CD14-positive monocyte (primary cell): ENCODE data around the gene ZBTB43. TPM values are rescaled to one million over a fixed set of nuclear protein-coding genes. Genes with fewer than 3 reads are reported as not detected.

Source experiments
- DNase-seq, 3 donors: peaks; one replicate each; pipeline ENCODE4 v3.0.0-alpha.2; 2011 to 2022
- H2AFZ ChIP-seq: 2 replicates; pipeline ENCODE4 v1.6.0; 2012; ENCODE audit warnings: mild to moderate bottlenecking, low read depth, low read length, inconsistent platforms; ENCODE audit not compliant: insufficient read depth, poor library complexity, severe bottlenecking
- H3K27ac ChIP-seq, 2 donors: 1 replicate in 1 of 2; 2 replicates in 1 of 2; pipeline ENCODE4 v1.5.1; 2012 to 2013; ENCODE audit warnings: low read length in 2 of 2, control low read depth in 1 of 2, inconsistent platforms in 1 of 2, low read depth in 1 of 2, mild to moderate bottlenecking in 1 of 2
- H3K27me3 ChIP-seq, 2 donors: one replicate each; pipeline versions ENCODE4 v1.6.0 to v1.6.1; 2011 to 2013; ENCODE audit warnings: low read length in 2 of 2; ENCODE audit not compliant: control insufficient read depth in 2 of 2, insufficient read depth in 2 of 2
- H3K36me3 ChIP-seq, 2 donors: replicated peaks in 1 of 2; 1 replicate in 1 of 2; 2 replicates in 1 of 2; pipeline versions ENCODE4 v1.5.1 to v1.6.1; 2012 to 2013; ENCODE audit warnings: low read length in 2 of 2, control low read depth in 1 of 2, inconsistent platforms in 1 of 2, mild to moderate bottlenecking in 1 of 2; ENCODE audit not compliant: insufficient read depth in 2 of 2, control insufficient read depth in 1 of 2
- H3K4me1 ChIP-seq, 2 donors: 1 replicate in 1 of 2; 2 replicates in 1 of 2; pipeline versions ENCODE4 v1.5.1 to v1.6.1; 2012 to 2013; ENCODE audit warnings: low read length in 2 of 2, control low read depth in 1 of 2, inconsistent platforms in 1 of 2, mild to moderate bottlenecking in 1 of 2, moderate library complexity in 1 of 2; ENCODE audit not compliant: insufficient read depth in 2 of 2, control insufficient read depth in 1 of 2
- H3K4me2 ChIP-seq: replicated peaks from 2 replicates; pipeline ENCODE3; 2012; ENCODE audit warnings: low read length, moderate library complexity, mild to moderate bottlenecking; ENCODE audit not compliant: poor library complexity, severe bottlenecking; ENCODE audit errors: extremely low read depth
- H3K4me3 ChIP-seq, 3 experiments: fragments of 200-600 bp in 1 of 3; sonication (generic) in 1 of 3; replicated peaks in 1 of 3; 1 replicate in 2 of 3; 2 replicates in 1 of 3; pipeline ENCODE4 v1.5.1; 2011 to 2013; ENCODE audit warnings: low read length in 3 of 3, mild to moderate bottlenecking in 3 of 3, control low read depth in 2 of 3, low read depth in 2 of 3, inconsistent platforms in 1 of 3, moderate library complexity in 1 of 3
- H3K79me2 ChIP-seq: 2 replicates; pipeline ENCODE4 v1.6.0; 2012; ENCODE audit warnings: mild to moderate bottlenecking, control low read depth, inconsistent platforms, low read length, moderate library complexity; ENCODE audit not compliant: insufficient read depth
- H3K9ac ChIP-seq: 2 replicates; pipeline ENCODE4 v1.6.0; 2017; ENCODE audit warnings: low read length, mild to moderate bottlenecking; ENCODE audit not compliant: insufficient read depth, poor library complexity, severe bottlenecking
- H3K9me3 ChIP-seq, 2 donors: replicated peaks in 1 of 2; 1 replicate in 1 of 2; 2 replicates in 1 of 2; pipeline versions ENCODE4 v1.5.1 to v1.6.1; 2012 to 2013; ENCODE audit warnings: low read length in 2 of 2, control low read depth in 1 of 2; ENCODE audit not compliant: control insufficient read depth in 1 of 2, insufficient read depth in 1 of 2
- H4K20me1 ChIP-seq: 2 replicates; pipeline ENCODE4 v1.6.0; 2012; ENCODE audit warnings: mild to moderate bottlenecking, low read length, control low read depth, moderate library complexity; ENCODE audit not compliant: insufficient read depth
- H3K27ac Mint-ChIP-seq, 7 donors: one replicate each; pipeline ENCODE4 v1.8.0; 2020; ENCODE audit warnings: mild to moderate bottlenecking in 7 of 7, mixed read lengths in 7 of 7, moderate library complexity in 6 of 7, inconsistent platforms in 2 of 7
- H3K27me3 Mint-ChIP-seq, 3 donors: one replicate each; pipeline ENCODE4 v1.8.0; 2021 to 2022; ENCODE audit warnings: low read depth in 3 of 3, mild to moderate bottlenecking in 3 of 3, mixed read lengths in 3 of 3, moderate library complexity in 3 of 3, inconsistent platforms in 1 of 3
- H3K36me3 Mint-ChIP-seq, 2 donors: one replicate each; pipeline ENCODE4 v1.8.0; 2020; ENCODE audit warnings: mixed read lengths in 2 of 2, inconsistent platforms in 1 of 2, mild to moderate bottlenecking in 1 of 2
- H3K4me1 Mint-ChIP-seq: one replicate; pipeline ENCODE4 v1.8.0; 2020; ENCODE audit warnings: mild to moderate bottlenecking, mixed read lengths
- H3K4me3 Mint-ChIP-seq, 2 donors: one replicate each; pipeline ENCODE4 v1.8.0; 2020; ENCODE audit warnings: mild to moderate bottlenecking in 2 of 2, mixed read lengths in 2 of 2, moderate library complexity in 1 of 2
- H3K9me3 Mint-ChIP-seq, 7 donors: one replicate each; pipeline ENCODE4 v1.8.0; 2020 to 2022; ENCODE audit warnings: mixed read lengths in 7 of 7, mild to moderate bottlenecking in 6 of 7, moderate library complexity in 6 of 7, inconsistent platforms in 2 of 7
- CTCF ChIP-seq: fragments of 200-600 bp; IDR thresholded peaks from one replicate; pipeline ENCODE4 v1.8.0; 2022; ENCODE audit warnings: antibody characterized with exemption, mild to moderate bottlenecking
- WGBS: methylation state at CpG from one replicate; pipeline ENCODE4 v1.1.5; 2013; ENCODE audit warnings: missing lambda C conversion rate; ENCODE audit not compliant: insufficient coverage; 5-methylcytosine and 5-hydroxymethylcytosine counted together
- intact Hi-C, 2 donors: fragments of 100-400 bp; cut with micrococcal nuclease; formaldehyde crosslinking; loops; one replicate each; pipeline versions ENCODE4 v1.15.0 to v1.15.1; 2023
- polyA plus RNA-seq, 3 donors: library from polyadenylated mRNA; depleted of rRNA in 1 of 3; unstranded in 2 of 3; stranded (reverse) in 1 of 3; fragments of 300-500 nt in 2 of 3; fragments of >200 nt in 1 of 3; fragmentation: Illumina TruSeq in 2 of 3; gene quantifications; 1 replicate in 2 of 3; 2 replicates in 1 of 3; pipeline ENCODE4 v1.2.3, GENCODE V29; 2012 to 2021

The ZBTB43 gene
- polyA plus RNA-seq, 3 donors = 6.1 to 15.9 (median 6.8) TPM

GRCh38 chr9:126804198-126804695 is 593 bp upstream of the ZBTB43 start:
- Mint-ChIP-seq H3K27ac (peak overlapping the region in 6 of 7 donors; percentile 48 to 100 (median 100)), H3K4me3 (peak overlapping the region; percentile 98 to 99), H3K27me3 (peaks cover 1 to 5% (median 2%) of the 10 kb centered on the region in 3 donors), H3K9me3 (peaks cover 0 to 6% (median 0%) of the 10 kb centered on the region in 7 donors), H3K36me3 (peaks cover 9 to 24% of the 10 kb centered on the region in 2 donors), H3K4me1 (peaks cover 37% of the 10 kb centered on the region)
- H3K27ac ChIP-seq = peak overlapping the region; percentile 78 to 99
- intact Hi-C loops = no loop called here
- peaks cover 0 to 3% of the 10 kb centered on the region in 2 donors for H3K36me3 ChIP-seq
- peaks cover 23 to 40% of the 10 kb centered on the region in 2 donors for H3K4me1 ChIP-seq
- no peaks in the 10 kb centered on the region for H3K9me3 ChIP-seq
- TF ChIP-seq CTCF = no peak
- DNase-seq = no peak
- H3K4me3 ChIP-seq = peak overlapping the region; percentile 84 to 89 (median 86)
- peak overlapping the region; percentile 80 for H3K4me2 ChIP-seq
- peaks cover 33% of the 10 kb centered on the region for H4K20me1 ChIP-seq
- no peaks in the 10 kb centered on the region for H3K27me3 ChIP-seq
- peak overlapping the region; percentile 87 for H2AFZ ChIP-seq
- 92% methylated on average over 12 of the region's 16 CpGs for WGBS
- H3K79me2 ChIP-seq = peaks cover 45% of the 10 kb centered on the region
- peak overlapping the region; percentile 100 for H3K9ac ChIP-seq

- Histone ChIP-seq H3K4me3 (peak overlapping the region; percentile 84 to 89 (median 86)), H3K9me3 (no peaks in the 10 kb centered on the region), H3K9ac (peak overlapping the region; percentile 100), H3K27ac (peak overlapping the region; percentile 78 to 99), H3K79me2 (peaks cover 59% of the 10 kb centered on the region), H3K4me2 (peak overlapping the region; percentile 80), H3K4me1 (peaks cover 23 to 41% of the 10 kb centered on the region in 2 donors), H3K36me3 (peaks cover 4 to 17% of the 10 kb centered on the region in 2 donors), H2AFZ (no peak overlapping the region), H4K20me1 (peaks cover 47% of the 10 kb centered on the region), H3K27me3 (no peaks in the 10 kb centered on the region)
- H3K4me3 Mint-ChIP-seq = peak overlapping the region; percentile 98 to 99
- intact Hi-C loops = loop anchor here in 1 of 2 donors (5.0 kb wide), 1 partner anchor 57 kb away; the partner anchor contains the start of gene ZBTB34
- 6% methylated on average over 7 of the region's 8 CpGs for whole genome bisulfite sequencing
- H3K27me3 Mint-ChIP-seq = peaks cover 1 to 5% (median 2%) of the 10 kb centered on the region in 3 donors
- TF ChIP-seq CTCF = no peak
- H3K36me3 Mint-ChIP-seq = peaks cover 22 to 30% of the 10 kb centered on the region in 2 donors
- peak overlapping the region; percentile 99 to 100 (median 100) for H3K27ac Mint-ChIP-seq
- H3K4me1 Mint-ChIP-seq = peaks cover 37% of the 10 kb centered on the region
- peak; percentile 96 to 99 (median 97) for DNase-seq
- peaks cover 0 to 6% (median 0%) of the 10 kb centered on the region in 7 donors for H3K9me3 Mint-ChIP-seq
Measured at GRCh38 chr9:126805554-126806262, 868 bp downstream of the ZBTB43 start.
